HG02588 (cell line): ENCODE results near the gene CCDC30.

Experiments
- ATAC-seq: cut with Tn5 transposase; IDR thresholded peaks from one replicate; pipeline ENCODE4 v1.9.1; 2021; ENCODE audit warnings: mild to moderate bottlenecking, moderate library complexity; ENCODE audit not compliant: unreplicated experiment

The CCDC30 gene

GRCh38 chr1:42462828-42463763 is at the start of gene CCDC30:
Gene CCDC30, plus strand, starts transcription at chr1:42463286. Its CDS starts 17,266 bp downstream, at chr1:42480552.
- ATAC-seq, result peak; percentile 98

- ATAC-seq, result no peak
Observed at GRCh38 chr1:42414551-42415496, 48.3 kb upstream of the CCDC30 start.

GRCh38 chr1:42417166-42417565 is 45.9 kb upstream of the CCDC30 start:
- no peak for ATAC-seq

- ATAC-seq, result no peak
Observed at GRCh38 chr1:42418516-42418915, 44.6 kb upstream of the CCDC30 start.

- no peak for ATAC-seq
Observed at GRCh38 chr1:42419126-42419821, 43.8 kb upstream of the CCDC30 start.

- ATAC-seq, result no peak
Observed at GRCh38 chr1:42420121-42420520, 43.0 kb upstream of the CCDC30 start.

- ATAC-seq, result no peak
Observed at GRCh38 chr1:42420911-42421585, 42.0 kb upstream of the CCDC30 start.

GRCh38 chr1:42422737-42423136 is 40.3 kb upstream of the CCDC30 start:
- no peak for ATAC-seq

GRCh38 chr1:42423681-42424080 is 39.4 kb upstream of the CCDC30 start:
- no peak for ATAC-seq

GRCh38 chr1:42424201-42424600 is 38.9 kb upstream of the CCDC30 start:
- ATAC-seq, result no peak

- ATAC-seq, result no peak
Observed at GRCh38 chr1:42427240-42427639, 35.8 kb upstream of the CCDC30 start.

GRCh38 chr1:42429603-42430002 is 33.5 kb upstream of the CCDC30 start:
- no peak for ATAC-seq

- ATAC-seq, result no peak
Observed at GRCh38 chr1:42430286-42431135, 32.6 kb upstream of the CCDC30 start.

GRCh38 chr1:42431514-42431913 is 31.6 kb upstream of the CCDC30 start:
- no peak for ATAC-seq

GRCh38 chr1:42432714-42433113 is 30.4 kb upstream of the CCDC30 start:
- ATAC-seq, result no peak

- no peak for ATAC-seq
Observed at GRCh38 chr1:42433369-42433768, 29.7 kb upstream of the CCDC30 start.

- ATAC-seq, result no peak
Observed at GRCh38 chr1:42434340-42434739, 28.7 kb upstream of the CCDC30 start.

- no peak for ATAC-seq
Observed at GRCh38 chr1:42439940-42440339, 23.1 kb upstream of the CCDC30 start.

GRCh38 chr1:42442662-42443061 is 20.4 kb upstream of the CCDC30 start:
- no peak for ATAC-seq
